HEK293 (cell line): ENCODE results near the gene MZB1.

Source experiments
- CTCF ChIA-PET: fragments of 350-600 bp; formaldehyde crosslinking; extraction: SDS; loops from one replicate; lab custom pipeline; 2021; ENCODE audit warnings: antibody characterized with exemption; lab: Yijun Ruan, JAX
- POLR2A ChIA-PET: fragments of 300-600 bp; formaldehyde crosslinking; extraction: SDS; loops from one replicate; lab custom pipeline; 2020; ENCODE audit warnings: antibody characterized with exemption, inconsistent platforms; lab: Yijun Ruan, JAX
- H3K27ac ChIP-seq: fragments of 200-500 bp; sonication (Bioruptor generic); 2 replicates; pipeline ENCODE4 v1.5.1; 2014; ENCODE audit warnings: low read depth, low read length, control low read depth, inconsistent platforms; ENCODE audit errors: extremely low read depth
- H3K36me3 ChIP-seq, 2 experiments: fragments of 200-500 bp in 1 of 2; sonication (Bioruptor generic) in 1 of 2; 1 replicate in 1 of 2; 2 replicates in 1 of 2; pipeline ENCODE4 v1.5.1; 2014 to 2017; ENCODE audit warnings: inconsistent platforms in 2 of 2, low read length in 2 of 2; ENCODE audit not compliant: control insufficient read depth in 2 of 2, insufficient read depth in 1 of 2
- H3K4me1 ChIP-seq: fragments of 200-500 bp; sonication (Bioruptor generic); 2 replicates; pipeline ENCODE4 v1.5.1; 2014; ENCODE audit warnings: mild to moderate bottlenecking, low read length, inconsistent platforms; ENCODE audit not compliant: control insufficient read depth, insufficient read depth
- H3K4me3 ChIP-seq: 2 replicates; pipeline ENCODE4 v1.5.1; 2011; ENCODE audit warnings: low read depth, mild to moderate bottlenecking, control low read depth, low read length, moderate library complexity
- H3K9me3 ChIP-seq: fragments of 200-500 bp; sonication (Bioruptor generic); 2 replicates; pipeline ENCODE4 v1.5.1; 2014; ENCODE audit warnings: low read depth, low read length, inconsistent platforms; ENCODE audit not compliant: control insufficient read depth, insufficient read depth
- KLF8 ChIP-seq: fragments of 450-650 bp; formaldehyde crosslinking; IDR thresholded peaks from 2 replicates; pipeline ENCODE4 v1.5.1; 2016; ENCODE audit warnings: missing biosample characterization, missing genetic modification characterization
- KLF9 ChIP-seq: fragments of 450-650 bp; formaldehyde crosslinking; IDR thresholded peaks from 2 replicates; pipeline ENCODE4 v1.5.1; 2016; ENCODE audit warnings: missing biosample characterization, missing genetic modification characterization, low read depth
- MYNN ChIP-seq: fragments of 450-650 bp; formaldehyde crosslinking; IDR thresholded peaks from 2 replicates; pipeline ENCODE4 v1.5.1; 2016; ENCODE audit warnings: missing biosample characterization, missing genetic modification characterization, borderline replicate concordance
- PBX3 ChIP-seq: sonication (generic); formaldehyde crosslinking; IDR thresholded peaks from 2 replicates; pipeline ENCODE4 v1.8.1; 2022; ENCODE audit warnings: mild to moderate bottlenecking, moderate library complexity, missing genetic modification reagents
- SCRT2 ChIP-seq: fragments of 450-650 bp; formaldehyde crosslinking; IDR thresholded peaks from 2 replicates; pipeline ENCODE4 v1.5.1; 2016; ENCODE audit warnings: missing biosample characterization, missing genetic modification characterization
- SETDB1 ChIP-seq: IDR thresholded peaks from one replicate; pipeline ENCODE4 v1.6.1; 2017; ENCODE audit warnings: mild to moderate bottlenecking, low read length, moderate library complexity, mixed read lengths; ENCODE audit not compliant: insufficient read length
- ZBTB21 ChIP-seq: fragments of 450-650 bp; formaldehyde crosslinking; IDR thresholded peaks from 2 replicates; pipeline ENCODE4 v1.5.1; 2017; ENCODE audit warnings: missing biosample characterization, missing genetic modification characterization
- ZBTB7A ChIP-seq: fragments of 450-650 bp; formaldehyde crosslinking; IDR thresholded peaks from 2 replicates; pipeline ENCODE4 v1.5.1; 2016; ENCODE audit warnings: low read depth, missing biosample characterization, missing genetic modification characterization
- ZFHX2 ChIP-seq: fragments of 450-650 bp; formaldehyde crosslinking; conservative IDR thresholded peaks from 2 replicates; pipeline ENCODE4 v1.5.1; 2016; ENCODE audit warnings: missing biosample characterization, missing genetic modification characterization
- ZNF19 ChIP-seq: fragments of 450-650 bp; formaldehyde crosslinking; IDR thresholded peaks from 2 replicates; pipeline ENCODE4; 2016; ENCODE audit warnings: missing biosample characterization, missing genetic modification characterization, low read depth
- ZNF311 ChIP-seq: fragments of 450-650 bp; formaldehyde crosslinking; IDR thresholded peaks from 2 replicates; pipeline ENCODE4 v1.5.1; 2017; ENCODE audit warnings: missing biosample characterization, missing genetic modification characterization, borderline replicate concordance
- ZNF335 ChIP-seq: fragments of 450-650 bp; formaldehyde crosslinking; conservative IDR thresholded peaks from 2 replicates; pipeline ENCODE4 v1.5.1; 2016; ENCODE audit warnings: missing biosample characterization, missing genetic modification characterization
- ZNF341 ChIP-seq: fragments of 450-650 bp; formaldehyde crosslinking; IDR thresholded peaks from 2 replicates; pipeline ENCODE4; 2016; ENCODE audit warnings: low read depth, missing biosample characterization, missing genetic modification characterization
- ZNF48 ChIP-seq: fragments of 450-650 bp; formaldehyde crosslinking; IDR thresholded peaks from 2 replicates; pipeline ENCODE4 v1.5.1; 2016; ENCODE audit warnings: missing biosample characterization, missing genetic modification characterization
- ZNF501 ChIP-seq: fragments of 450-650 bp; formaldehyde crosslinking; IDR thresholded peaks from 2 replicates; pipeline ENCODE4 v1.5.1; 2016; ENCODE audit warnings: missing biosample characterization, missing genetic modification characterization
- ZNF518A ChIP-seq: fragments of 450-650 bp; formaldehyde crosslinking; conservative IDR thresholded peaks from 2 replicates; pipeline ENCODE4 v1.5.1; 2016; ENCODE audit warnings: low read depth, missing biosample characterization, missing genetic modification characterization
- ZNF580 ChIP-seq: fragments of 450-650 bp; formaldehyde crosslinking; IDR thresholded peaks from 2 replicates; pipeline ENCODE4 v1.5.1; 2016; ENCODE audit warnings: missing biosample characterization, missing genetic modification characterization
- ZNF596 ChIP-seq: fragments of 450-650 bp; IDR thresholded peaks from 2 replicates; pipeline ENCODE4 v1.5.0; 2018; ENCODE audit warnings: missing biosample characterization, mild to moderate bottlenecking, missing genetic modification characterization, moderate library complexity
- ZNF791 ChIP-seq: fragments of 450-650 bp; formaldehyde crosslinking; IDR thresholded peaks from 2 replicates; pipeline ENCODE4 v1.5.1; 2016; ENCODE audit warnings: missing biosample characterization, missing genetic modification characterization
- ZNF837 ChIP-seq: fragments of 450-650 bp; formaldehyde crosslinking; IDR thresholded peaks from 2 replicates; pipeline ENCODE4 v1.5.1; 2016; ENCODE audit warnings: missing biosample characterization, missing genetic modification characterization
- TF ChIP-seq, protein P1 (sequence below): fragments of 450-650 bp; formaldehyde crosslinking; IDR thresholded peaks from 2 replicates; pipeline ENCODE4 v1.5.1; 2016; ENCODE audit warnings: missing biosample characterization, missing genetic modification characterization, low read depth
- TF ChIP-seq, protein P2 (sequence below): fragments of 450-650 bp; formaldehyde crosslinking; IDR thresholded peaks from 2 replicates; pipeline ENCODE4 v1.5.1; 2017; ENCODE audit warnings: missing biosample characterization, missing genetic modification characterization
- TF ChIP-seq, protein P3 (sequence below): fragments of 450-650 bp; formaldehyde crosslinking; optimal IDR thresholded peaks from 2 replicates; pipeline ENCODE3; 2016; ENCODE audit warnings: missing biosample characterization, mild to moderate bottlenecking, missing genetic modification characterization
- TF ChIP-seq, protein P4 (sequence below): fragments of 450-650 bp; formaldehyde crosslinking; IDR thresholded peaks from 2 replicates; pipeline ENCODE4 v1.5.1; 2016; ENCODE audit warnings: missing biosample characterization, missing genetic modification characterization, borderline replicate concordance

MZB1 gene

GRCh38 chr5:139364466-139364865 is 25.2 kb downstream of the MZB1 start:
- no peak overlapping the region for H3K4me3 ChIP-seq
- peaks cover 55 to 71% of the 10 kb centered on the region in 2 experiments for H3K36me3 ChIP-seq
- H3K4me1 ChIP-seq, result no peaks in the 10 kb centered on the region
- POLR2A ChIA-PET, result interaction anchor here (1.1 to 2.2 kb wide), 3 partner anchors 21 to 27 kb away, joined by 3 to 5 read pairs (median 4); partner anchors contain the start of gene PAIP2
- no peak overlapping the region for H3K27ac ChIP-seq
- TF ChIP-seq, protein P1, sequence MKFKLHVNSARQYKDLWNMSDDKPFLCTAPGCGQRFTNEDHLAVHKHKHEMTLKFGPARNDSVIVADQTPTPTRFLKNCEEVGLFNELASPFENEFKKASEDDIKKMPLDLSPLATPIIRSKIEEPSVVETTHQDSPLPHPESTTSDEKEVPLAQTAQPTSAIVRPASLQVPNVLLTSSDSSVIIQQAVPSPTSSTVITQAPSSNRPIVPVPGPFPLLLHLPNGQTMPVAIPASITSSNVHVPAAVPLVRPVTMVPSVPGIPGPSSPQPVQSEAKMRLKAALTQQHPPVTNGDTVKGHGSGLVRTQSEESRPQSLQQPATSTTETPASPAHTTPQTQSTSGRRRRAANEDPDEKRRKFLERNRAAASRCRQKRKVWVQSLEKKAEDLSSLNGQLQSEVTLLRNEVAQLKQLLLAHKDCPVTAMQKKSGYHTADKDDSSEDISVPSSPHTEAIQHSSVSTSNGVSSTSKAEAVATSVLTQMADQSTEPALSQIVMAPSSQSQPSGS (tag by site-specific recombination), result no peak
- TF ChIP-seq ZBTB21 (tag by site-specific recombination) (no peak), ZBTB7A (tag by site-specific recombination) (no peak), ZNF837 (tag by site-specific recombination) (no peak), ZNF311 (tag by site-specific recombination) (no peak), ZNF596 (tag by site-specific recombination) (no peak), ZNF335 (tag by site-specific recombination) (no peak), ZNF48 (no peak), PBX3 (CRISPR knock-in tag) (no peak), MYNN (tag by site-specific recombination) (no peak), ZNF341 (no peak), SETDB1 (no peak), ZFHX2 (tag by site-specific recombination) (no peak), KLF8 (tag by site-specific recombination) (no peak)
- TF ChIP-seq, protein P2, sequence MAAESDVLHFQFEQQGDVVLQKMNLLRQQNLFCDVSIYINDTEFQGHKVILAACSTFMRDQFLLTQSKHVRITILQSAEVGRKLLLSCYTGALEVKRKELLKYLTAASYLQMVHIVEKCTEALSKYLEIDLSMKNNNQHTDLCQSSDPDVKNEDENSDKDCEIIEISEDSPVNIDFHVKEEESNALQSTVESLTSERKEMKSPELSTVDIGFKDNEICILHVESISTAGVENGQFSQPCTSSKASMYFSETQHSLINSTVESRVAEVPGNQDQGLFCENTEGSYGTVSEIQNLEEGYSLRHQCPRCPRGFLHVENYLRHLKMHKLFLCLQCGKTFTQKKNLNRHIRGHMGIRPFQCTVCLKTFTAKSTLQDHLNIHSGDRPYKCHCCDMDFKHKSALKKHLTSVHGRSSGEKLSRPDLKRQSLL, result no peak
- TF ChIP-seq, protein P3, sequence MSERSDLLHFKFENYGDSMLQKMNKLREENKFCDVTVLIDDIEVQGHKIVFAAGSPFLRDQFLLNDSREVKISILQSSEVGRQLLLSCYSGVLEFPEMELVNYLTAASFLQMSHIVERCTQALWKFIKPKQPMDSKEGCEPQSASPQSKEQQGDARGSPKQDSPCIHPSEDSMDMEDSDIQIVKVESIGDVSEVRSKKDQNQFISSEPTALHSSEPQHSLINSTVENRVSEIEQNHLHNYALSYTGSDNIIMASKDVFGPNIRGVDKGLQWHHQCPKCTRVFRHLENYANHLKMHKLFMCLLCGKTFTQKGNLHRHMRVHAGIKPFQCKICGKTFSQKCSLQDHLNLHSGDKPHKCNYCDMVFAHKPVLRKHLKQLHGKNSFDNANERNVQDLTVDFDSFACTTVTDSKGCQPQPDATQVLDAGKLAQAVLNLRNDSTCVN, result no peak
- H3K9me3 ChIP-seq, result no peaks in the 10 kb centered on the region
- CTCF ChIA-PET, result interaction anchor here (1.0 kb wide), 1 partner anchor 44 kb away, joined by 5 read pairs; no protein-coding TSS in a partner anchor

GRCh38 chr5:139363937-139364336 is 25.8 kb downstream of the MZB1 start:
- ChIA-PET POLR2A (interaction anchor here (1.1 to 2.0 kb wide), 2 partner anchors 20 to 27 kb away, joined by 3 to 4 read pairs; no protein-coding TSS in a partner anchor), CTCF (no interaction called here)
- Histone ChIP-seq H3K9me3 (no peaks in the 10 kb centered on the region), H3K4me3 (no peak overlapping the region), H3K27ac (no peak overlapping the region), H3K36me3 (peaks cover 50 to 71% of the 10 kb centered on the region in 2 experiments), H3K4me1 (no peaks in the 10 kb centered on the region)
- TF ChIP-seq, protein P4, sequence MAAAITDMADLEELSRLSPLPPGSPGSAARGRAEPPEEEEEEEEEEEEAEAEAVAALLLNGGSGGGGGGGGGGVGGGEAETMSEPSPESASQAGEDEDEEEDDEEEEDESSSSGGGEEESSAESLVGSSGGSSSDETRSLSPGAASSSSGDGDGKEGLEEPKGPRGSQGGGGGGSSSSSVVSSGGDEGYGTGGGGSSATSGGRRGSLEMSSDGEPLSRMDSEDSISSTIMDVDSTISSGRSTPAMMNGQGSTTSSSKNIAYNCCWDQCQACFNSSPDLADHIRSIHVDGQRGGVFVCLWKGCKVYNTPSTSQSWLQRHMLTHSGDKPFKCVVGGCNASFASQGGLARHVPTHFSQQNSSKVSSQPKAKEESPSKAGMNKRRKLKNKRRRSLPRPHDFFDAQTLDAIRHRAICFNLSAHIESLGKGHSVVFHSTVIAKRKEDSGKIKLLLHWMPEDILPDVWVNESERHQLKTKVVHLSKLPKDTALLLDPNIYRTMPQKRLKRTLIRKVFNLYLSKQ (tag by site-specific recombination), result no peak
- TF ChIP-seq ZNF518A (tag by site-specific recombination) (no peak), SCRT2 (tag by site-specific recombination) (no peak), ZNF791 (no peak), ZNF501 (tag by site-specific recombination) (no peak), ZNF580 (tag by site-specific recombination) (no peak), ZNF19 (tag by site-specific recombination) (no peak), KLF9 (tag by site-specific recombination) (no peak)
